ENCODE results near the gene HDAC10. TPM values are rescaled to one million over a fixed set of nuclear protein-coding genes. Genes with fewer than 3 reads are reported as not detected.

Gene HDAC10
- total RNA-seq, 1 experiment from 2014 or later: 45.0 TPM

- no peak for DNase-seq
- Histone ChIP-seq H3K79me1 (ENCODE audit: insufficient read depth, low read depth, low read length, poor library complexity, severe bottlenecking) (no peaks in the 10 kb centered on the region), H2AK5ac (ENCODE audit: insufficient read length, low read length) (no peak overlapping the region), H2BK12ac (ENCODE audit: insufficient read length, low read depth, low read length) (no peak overlapping the region), H3K79me2 (ENCODE audit: insufficient read depth, low read length) (no peaks in the 10 kb centered on the region), H2BK15ac (ENCODE audit: low read depth, low read length) (no peak overlapping the region), H4K8ac (replicated peaks; ENCODE audit: insufficient read length, low read depth, low read length) (no peak overlapping the region), H2AFZ (ENCODE audit: low read length) (no peak overlapping the region), H3K9me3 (ENCODE audit: control insufficient read depth, low read depth, low read length) (no peaks in the 10 kb centered on the region), H3K4ac (ENCODE audit: low read depth, low read length) (no peak overlapping the region), H3K9ac (ENCODE audit: extremely low read depth, insufficient read length, low read length) (no peak overlapping the region), H4K5ac (ENCODE audit: insufficient read length, low read depth, low read length) (no peak overlapping the region), H2BK5ac (ENCODE audit: insufficient read length, low read length) (no peak overlapping the region), H3K4me2 (ENCODE audit: insufficient read depth, insufficient read length, low read length) (no peak overlapping the region), H2BK120ac (ENCODE audit: low read depth, low read length, poor library complexity, severe bottlenecking) (no peak overlapping the region), H3K27me3 (ENCODE audit: insufficient read depth, low read length) (no peaks in the 10 kb centered on the region), H3K23me2 (ENCODE audit: insufficient read length, low read depth, low read length, poor library complexity, severe bottlenecking) (peaks cover 13% of the 10 kb centered on the region), H3K14ac (ENCODE audit: insufficient read depth, low read length) (no peak overlapping the region), H3K56ac (ENCODE audit: insufficient read length, low read depth, low read length) (no peak overlapping the region), H3K4me1 (ENCODE audit: insufficient read depth, low read length) (no peaks in the 10 kb centered on the region), H2BK20ac (ENCODE audit: low read depth, low read length, poor library complexity, severe bottlenecking) (no peak overlapping the region), H3K27ac (ENCODE audit: insufficient read length, low read depth, low read length) (no peak overlapping the region), H4K20me1 (ENCODE audit: control insufficient read depth, insufficient read depth, insufficient read length) (peaks cover 3% of the 10 kb centered on the region), H3T11ph (ENCODE audit: low read length) (no peak overlapping the region), H4K91ac (ENCODE audit: insufficient read length, low read depth, low read length) (no peak overlapping the region), H3K18ac (ENCODE audit: insufficient read length, low read depth, low read length) (no peak overlapping the region), H3K23ac (ENCODE audit: insufficient read length, low read depth, low read length) (no peak overlapping the region)
- H3K27me3 Mint-ChIP-seq (ENCODE audit: low read depth): no peaks in the 10 kb centered on the region
- peak overlapping the region in 1 of 3 experiments; percentile 74; a peak in 1 of 7 replicates for H3K27ac Mint-ChIP-seq
- no CpG with 5 or more reads among the region's 61 CpGs for WGBS (ENCODE audit: extremely low coverage, insufficient read length, low lambda C conversion rate)
- H3K36me3 Mint-ChIP-seq (ENCODE audit: insufficient read depth in 1 of 3, low read depth in 3 of 3): peaks cover 7 to 25% (median 13%) of the 10 kb centered on the region in 3 experiments
- H3K4me1 Mint-ChIP-seq: peaks cover 10 to 11% of the 10 kb centered on the region in 2 experiments
- H3K4me3 Mint-ChIP-seq: peak overlapping the region in 1 of 2 experiments; percentile 42; a peak in 1 of 5 replicates
- TF ChIP-seq CTCF (conservative IDR thresholded peaks at IDR 0.05): no peak
- peaks cover 2 to 3% of the 10 kb centered on the region in 2 experiments; a peak in 3 of 5 replicates for H3K9me3 Mint-ChIP-seq
Measured at GRCh38 chr22:50197856-50198623, 53.0 kb downstream of the HDAC10 start.

Data from H9 (cell line).